ENCODE data around the gene PTGER4. TPM values are rescaled to one million over a fixed set of nuclear protein-coding genes. Genes with fewer than 3 reads are reported as not detected.

The PTGER4 gene
- total RNA-seq, 2 experiments from 2014 or later = 51.4 to 53.8 TPM

DNA sequence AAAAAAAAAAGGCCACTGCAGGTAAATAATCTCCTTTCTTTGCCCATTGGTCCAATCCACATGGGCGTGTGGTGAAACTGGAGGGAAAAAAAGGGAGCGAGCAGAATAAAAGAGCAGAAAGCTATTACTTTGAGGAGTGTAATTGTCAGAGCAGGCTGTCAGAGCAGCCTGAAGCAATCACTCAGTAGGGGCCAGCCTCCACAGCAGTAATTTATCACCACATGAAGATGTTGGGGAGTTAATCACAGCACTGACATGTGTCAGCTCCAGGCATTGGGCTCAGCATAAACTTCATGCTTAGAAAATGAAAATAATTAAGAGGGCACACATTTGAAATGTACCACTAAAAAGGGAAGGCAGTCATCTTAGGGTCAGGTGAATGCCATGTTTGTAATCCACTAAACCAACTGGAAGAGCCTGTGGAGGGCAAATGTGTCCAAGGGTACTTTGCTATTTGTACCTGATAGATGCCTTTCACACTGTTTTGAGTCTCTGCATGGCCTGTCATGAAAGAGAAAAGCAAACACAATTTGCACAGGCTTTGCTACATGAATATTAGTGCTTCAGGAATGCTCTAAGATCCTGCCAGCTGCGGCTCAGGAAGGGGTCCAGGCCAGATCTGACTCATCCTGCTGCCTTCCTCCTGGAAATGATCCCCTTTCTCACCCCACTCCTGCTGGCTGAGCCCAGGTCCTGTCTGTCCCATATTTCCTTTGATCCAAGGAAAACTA is 2.9 kb upstream of the PTGER4 start:
- Mint-ChIP-seq H3K4me3 (peak overlapping the region; percentile 1), H3K4me1 (peaks cover 50% of the 10 kb centered on the region), H3K36me3 (peaks cover 18% of the 10 kb centered on the region), H3K9me3 (no peaks in the 10 kb centered on the region), H3K27ac (no peak overlapping the region), H3K27me3 (no peaks in the 10 kb centered on the region)
- DNase-seq = no peak
- no peak for ATAC-seq (ENCODE audit: low read depth)
- POLR2A ChIA-PET = interaction anchor here (1.1 kb wide), 1 partner anchor 266 kb away, joined by 5 read pairs; no protein-coding TSS in a partner anchor

DNA sequence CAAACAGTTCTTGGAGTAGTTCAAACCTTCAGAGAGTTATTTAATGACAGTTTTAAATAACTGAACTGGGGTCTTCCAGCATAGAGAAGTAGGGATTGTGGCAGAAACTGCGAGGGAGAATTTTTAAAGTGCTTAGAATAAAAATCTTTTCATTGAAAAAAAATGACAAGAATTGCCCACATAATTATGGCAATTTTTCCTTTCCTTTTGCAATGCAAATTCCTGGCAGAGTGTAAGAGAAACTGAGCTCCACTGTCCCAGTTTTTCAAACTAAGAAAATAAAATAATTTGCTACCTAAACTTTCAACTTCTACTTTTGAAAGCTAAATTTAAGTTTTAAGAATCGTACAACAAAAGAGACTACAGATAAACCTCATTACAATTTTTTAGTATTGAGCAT is 2.3 kb upstream of the PTGER4 start:
- peak overlapping the region; percentile 7 for H3K4me3 Mint-ChIP-seq
- no peak overlapping the region for H3K27ac Mint-ChIP-seq
- DNase-seq = no peak
- POLR2A ChIA-PET = interaction anchor here (0.9 kb wide), 1 partner anchor 272 kb away, joined by 5 read pairs; no protein-coding TSS in a partner anchor
- H3K9me3 Mint-ChIP-seq = no peaks in the 10 kb centered on the region
- ATAC-seq (ENCODE audit: low read depth) = no peak
- peaks cover 47% of the 10 kb centered on the region for H3K4me1 Mint-ChIP-seq
- H3K27me3 Mint-ChIP-seq = no peaks in the 10 kb centered on the region
- H3K36me3 Mint-ChIP-seq = peaks cover 24% of the 10 kb centered on the region

- ATAC-seq (ENCODE audit: low read depth) = no peak
- H3K36me3 Mint-ChIP-seq = peaks cover 30% of the 10 kb centered on the region
- peak overlapping the region; percentile 67 for H3K27ac Mint-ChIP-seq
- H3K9me3 Mint-ChIP-seq = no peaks in the 10 kb centered on the region
- DNase-seq = no peak
- H3K4me3 Mint-ChIP-seq = peak overlapping the region; percentile 71
- H3K4me1 Mint-ChIP-seq = peaks cover 45% of the 10 kb centered on the region
- H3K27me3 Mint-ChIP-seq = no peaks in the 10 kb centered on the region
- POLR2A ChIA-PET = interaction anchor here (0.9 kb wide), 1 partner anchor 272 kb away, joined by 5 read pairs; no protein-coding TSS in a partner anchor
Observed at GRCh38 chr5:40678026-40678425, 1.7 kb upstream of the PTGER4 start.

DNA sequence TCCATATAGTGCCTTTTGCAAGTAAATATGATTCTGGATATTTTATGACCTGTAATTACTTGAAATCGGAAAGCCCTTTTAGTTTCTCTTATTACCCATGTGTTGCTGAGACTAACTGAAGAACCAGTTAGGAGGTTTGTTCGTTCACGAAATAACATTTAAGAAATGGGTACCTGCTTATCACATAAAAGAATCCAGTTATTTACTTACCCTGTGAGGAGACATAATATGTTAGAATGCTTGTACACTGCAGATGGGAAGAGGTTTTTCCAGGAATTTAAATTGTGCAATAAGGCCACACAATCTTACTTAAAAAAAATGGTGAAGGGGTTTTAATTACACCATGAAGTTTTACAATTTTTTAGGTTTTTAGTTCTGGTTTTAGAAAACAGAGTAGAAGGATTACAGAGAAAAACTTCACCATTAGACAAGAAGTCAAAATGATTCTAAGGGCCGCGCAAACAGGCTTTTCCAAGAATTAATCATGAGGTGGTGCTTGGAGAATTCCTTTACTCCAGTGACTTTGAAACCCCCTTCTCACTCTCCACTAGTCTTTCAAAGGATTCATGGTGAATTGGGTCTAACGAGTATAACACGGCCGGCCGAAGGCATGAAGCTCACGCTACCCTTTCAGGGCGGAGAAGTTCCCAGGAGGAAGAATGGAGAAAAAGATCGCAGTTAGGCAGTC is 1.1 kb upstream of the PTGER4 start:
- Mint-ChIP-seq H3K4me3 (peak overlapping the region; percentile 95), H3K27ac (peak overlapping the region; percentile 94), H3K27me3 (no peaks in the 10 kb centered on the region), H3K9me3 (no peaks in the 10 kb centered on the region), H3K36me3 (peaks cover 36% of the 10 kb centered on the region), H3K4me1 (peaks cover 43% of the 10 kb centered on the region)
- DNase-seq (no peak), ATAC-seq (ENCODE audit: low read depth) (no peak)
- POLR2A ChIA-PET = interaction anchor here (3.1 to 5.8 kb wide), 2 partner anchors 25 to 273 kb away, joined by 25 to 83 read pairs; no protein-coding TSS in a partner anchor

GRCh38 chr5:40679148-40679912 is 385 bp upstream of the PTGER4 start:
- Mint-ChIP-seq H3K27ac (peak overlapping the region; percentile 94), H3K9me3 (no peaks in the 10 kb centered on the region), H3K4me1 (peaks cover 43% of the 10 kb centered on the region), H3K36me3 (peaks cover 42% of the 10 kb centered on the region), H3K4me3 (peak overlapping the region; percentile 95), H3K27me3 (no peaks in the 10 kb centered on the region)
- peak; percentile 69 for ATAC-seq (ENCODE audit: low read depth)
- POLR2A ChIA-PET = interaction anchor here (0.6 to 5.8 kb wide), 14 partner anchors 9 to 1467 kb away, joined by 3 to 83 read pairs (median 5); no protein-coding TSS in a partner anchor
- peak; percentile 92 for DNase-seq

GRCh38 chr5:40680741-40681362 is 1.1 kb downstream of the PTGER4 start:
- ATAC-seq (ENCODE audit: low read depth) (no peak), DNase-seq (peak; percentile 70)
- H3K4me1 Mint-ChIP-seq = peaks cover 40% of the 10 kb centered on the region
- H3K4me3 Mint-ChIP-seq = peak overlapping the region; percentile 95
- H3K27me3 Mint-ChIP-seq = no peaks in the 10 kb centered on the region
- peaks cover 52% of the 10 kb centered on the region for H3K36me3 Mint-ChIP-seq
- POLR2A ChIA-PET = interaction anchor here (1.0 to 5.8 kb wide), 15 partner anchors 22 to 475 kb away, joined by 3 to 83 read pairs (median 5); partner anchors contain the start of gene PRKAA1
- H3K9me3 Mint-ChIP-seq = no peaks in the 10 kb centered on the region
- peak overlapping the region; percentile 94 for H3K27ac Mint-ChIP-seq

GRCh38 chr5:40681363-40682153 is 1.8 kb downstream of the PTGER4 start:
- POLR2A ChIA-PET = interaction anchor here (1.1 to 5.8 kb wide), 11 partner anchors 28 to 297 kb away, joined by 4 to 83 read pairs (median 8); partner anchors contain the start of gene PRKAA1
- H3K27me3 Mint-ChIP-seq = no peaks in the 10 kb centered on the region
- H3K27ac Mint-ChIP-seq = peak overlapping the region; percentile 94
- DNase-seq (peak; percentile 73), ATAC-seq (ENCODE audit: low read depth) (no peak)
- peak overlapping the region; percentile 95 for H3K4me3 Mint-ChIP-seq
- H3K9me3 Mint-ChIP-seq = no peaks in the 10 kb centered on the region
- peaks cover 41% of the 10 kb centered on the region for H3K4me1 Mint-ChIP-seq
- peaks cover 59% of the 10 kb centered on the region for H3K36me3 Mint-ChIP-seq

DNA sequence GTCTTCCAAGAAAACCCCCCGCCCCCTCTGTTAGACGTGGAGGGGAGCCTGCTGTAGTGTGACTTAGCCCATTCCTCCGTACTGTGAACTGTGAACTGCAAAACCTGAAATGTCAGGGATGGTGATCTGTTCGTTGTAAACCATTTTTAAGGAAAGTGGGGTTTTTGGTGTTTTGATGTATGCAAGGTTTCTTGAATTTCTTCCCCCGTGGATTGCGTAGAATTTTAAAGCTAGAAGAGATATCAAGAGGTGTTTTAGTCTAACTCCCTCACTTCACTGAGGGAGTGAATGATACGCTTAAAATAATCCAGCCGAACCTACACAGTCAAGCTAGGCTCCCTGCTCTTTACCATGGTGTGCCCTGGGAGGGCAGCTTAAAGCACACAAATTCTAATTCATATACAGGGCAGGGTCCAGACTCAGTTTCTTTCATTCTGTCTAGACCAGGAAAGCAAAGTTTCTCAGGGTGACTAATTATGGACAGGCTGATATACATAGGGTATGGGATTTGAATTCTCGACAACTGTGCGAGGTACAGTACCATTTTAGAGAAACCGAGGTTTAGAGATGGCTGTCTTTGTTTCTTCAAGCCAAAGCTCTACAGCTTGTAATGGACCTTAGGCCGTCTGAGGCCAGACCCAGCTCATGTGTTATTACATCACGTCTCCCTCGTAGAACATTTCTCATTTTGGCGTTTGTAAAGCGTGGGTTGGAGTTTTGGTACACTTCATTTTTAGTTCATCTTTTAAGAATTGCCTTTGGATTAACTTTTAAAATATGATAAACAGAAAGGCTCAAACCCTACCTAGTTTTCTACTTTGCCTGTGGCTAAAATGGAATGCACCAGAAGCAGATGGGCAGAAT is 2.7 kb downstream of the PTGER4 start:
- Mint-ChIP-seq H3K27me3 (no peaks in the 10 kb centered on the region), H3K36me3 (peaks cover 66% of the 10 kb centered on the region), H3K4me1 (peaks cover 39% of the 10 kb centered on the region), H3K9me3 (no peaks in the 10 kb centered on the region), H3K27ac (peak overlapping the region; percentile 94), H3K4me3 (peak overlapping the region; percentile 95)
- DNase-seq = no peak
- POLR2A ChIA-PET = interaction anchor here (1.1 to 5.8 kb wide), 5 partner anchors 29 to 298 kb away, joined by 4 to 83 read pairs (median 5); partner anchors contain the start of gene PRKAA1
- ATAC-seq (ENCODE audit: low read depth) = no peak

DNA sequence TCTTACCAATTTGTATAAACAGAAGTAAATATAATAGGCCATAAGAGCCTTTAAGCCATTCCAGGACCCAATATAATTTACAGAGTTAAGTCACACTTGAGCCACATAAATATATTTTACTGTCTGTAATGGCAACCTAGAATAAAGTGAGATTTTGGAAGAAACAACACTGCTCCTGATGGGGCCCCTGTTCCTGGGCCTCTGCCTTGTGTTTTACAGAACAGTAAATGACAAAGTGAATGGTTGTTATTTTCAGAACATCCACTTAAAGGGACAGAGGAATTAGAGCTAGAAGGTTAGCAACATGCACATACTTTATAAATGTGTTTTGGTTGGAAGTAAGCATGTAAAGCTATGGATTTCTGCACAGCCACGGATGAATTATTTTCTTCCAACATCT is 3.6 kb downstream of the PTGER4 start:
- H3K4me3 Mint-ChIP-seq = peak overlapping the region; percentile 95
- no peaks in the 10 kb centered on the region for H3K27me3 Mint-ChIP-seq
- DNase-seq (no peak), ATAC-seq (ENCODE audit: low read depth) (no peak)
- peaks cover 74% of the 10 kb centered on the region for H3K36me3 Mint-ChIP-seq
- POLR2A ChIA-PET = interaction anchor here (0.9 to 5.8 kb wide), 5 partner anchors 30 to 294 kb away, joined by 3 to 83 read pairs (median 3); no protein-coding TSS in a partner anchor
- no peaks in the 10 kb centered on the region for H3K9me3 Mint-ChIP-seq
- H3K4me1 Mint-ChIP-seq = peaks cover 45% of the 10 kb centered on the region
- peak overlapping the region; percentile 94 for H3K27ac Mint-ChIP-seq

GRCh38 chr5:40685193-40685592 is 5.5 kb downstream of the PTGER4 start:
- DNase-seq (no peak), ATAC-seq (ENCODE audit: low read depth) (no peak)
- Mint-ChIP-seq H3K9me3 (no peaks in the 10 kb centered on the region), H3K4me3 (peak overlapping the region; percentile 87), H3K27me3 (no peaks in the 10 kb centered on the region), H3K27ac (peak overlapping the region; percentile 72), H3K36me3 (peaks cover 79% of the 10 kb centered on the region), H3K4me1 (peaks cover 56% of the 10 kb centered on the region)
- POLR2A ChIA-PET = interaction anchor here (1.6 kb wide), 1 partner anchor 299 kb away, joined by 10 read pairs; no protein-coding TSS in a partner anchor

DNA sequence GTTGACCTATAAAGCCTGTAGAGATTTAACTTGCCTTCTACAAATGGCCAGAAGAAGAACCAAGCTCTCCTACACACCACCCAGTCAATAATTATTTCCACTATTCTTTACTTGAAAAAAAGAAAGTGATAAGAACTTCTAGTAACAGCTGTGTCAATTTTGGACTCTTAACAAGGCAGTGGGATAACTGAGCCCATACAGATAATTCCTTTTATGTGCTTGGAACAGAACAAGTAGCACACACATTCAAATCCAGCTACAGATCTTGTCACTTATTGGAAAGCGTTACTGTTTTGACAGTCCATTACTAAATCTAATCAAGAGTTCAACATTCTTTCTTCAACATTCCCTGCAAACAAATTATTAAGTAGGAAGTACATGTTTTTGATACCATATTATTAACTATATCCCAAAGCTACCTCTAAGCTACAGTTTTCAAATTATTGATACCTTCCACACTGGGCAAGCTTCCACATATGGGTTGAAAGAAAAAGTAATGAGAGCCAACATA is 6.3 kb downstream of the PTGER4 start:
- peak overlapping the region; percentile 72 for H3K27ac Mint-ChIP-seq
- POLR2A ChIA-PET = interaction anchor here (1.4 to 1.6 kb wide), 2 partner anchors 249 to 300 kb away, joined by 4 to 10 read pairs; no protein-coding TSS in a partner anchor
- peaks cover 78% of the 10 kb centered on the region for H3K36me3 Mint-ChIP-seq
- no peaks in the 10 kb centered on the region for H3K27me3 Mint-ChIP-seq
- DNase-seq (no peak), ATAC-seq (ENCODE audit: low read depth) (no peak)
- H3K4me1 Mint-ChIP-seq = peaks cover 61% of the 10 kb centered on the region
- peak overlapping the region; percentile 87 for H3K4me3 Mint-ChIP-seq
- H3K9me3 Mint-ChIP-seq = no peaks in the 10 kb centered on the region

Data from activated naive CD8-positive, alpha-beta T cell treated with anti-CD3 and anti-CD28 coated beads, Interleukin-2, amount 10 ng/mL, durations not matched to agents 7 days and 5 days (primary cell).